H9 (cell line): ENCODE data around the gene C14orf39. TPM values are rescaled to one million over a fixed set of nuclear protein-coding genes. Genes with fewer than 3 reads are reported as not detected.

ENCODE experiments used
- DNase-seq: peaks from one replicate; pipeline ENCODE4 v3.0.0-alpha.2; 2017
- H2AFZ ChIP-seq: one replicate; pipeline ENCODE4 v1.6.1; 2013; ENCODE audit warnings: mild to moderate bottlenecking, low read length, control low read depth, moderate library complexity
- H2AK5ac ChIP-seq: 2 replicates; pipeline ENCODE4 v1.6.1; 2013; ENCODE audit warnings: low read length, control low read depth, mixed read lengths; ENCODE audit not compliant: insufficient read length
- H2BK120ac ChIP-seq: one replicate; pipeline ENCODE4 v1.6.1; 2013; ENCODE audit warnings: low read depth, mild to moderate bottlenecking, low read length, control low read depth, inconsistent platforms; ENCODE audit not compliant: poor library complexity, severe bottlenecking
- H2BK12ac ChIP-seq: 2 replicates; pipeline ENCODE4 v1.6.1; 2013; ENCODE audit warnings: low read length, control low read depth, mixed read lengths, low read depth; ENCODE audit not compliant: insufficient read length
- H2BK15ac ChIP-seq: 2 replicates; pipeline ENCODE4 v1.6.1; 2013; ENCODE audit warnings: low read depth, low read length, control low read depth
- H2BK20ac ChIP-seq: one replicate; pipeline ENCODE4 v1.6.1; 2013; ENCODE audit warnings: low read depth, mild to moderate bottlenecking, low read length, control low read depth, inconsistent platforms; ENCODE audit not compliant: poor library complexity, severe bottlenecking
- H2BK5ac ChIP-seq: 2 replicates; pipeline ENCODE4 v1.6.1; 2013; ENCODE audit warnings: low read length, control low read depth, mixed read lengths; ENCODE audit not compliant: insufficient read length
- H3K14ac ChIP-seq: 2 replicates; pipeline ENCODE4 v1.6.1; 2013; ENCODE audit warnings: low read length, control low read depth; ENCODE audit not compliant: insufficient read depth
- H3K18ac ChIP-seq: 2 replicates; pipeline ENCODE4 v1.6.1; 2013; ENCODE audit warnings: low read depth, mild to moderate bottlenecking, mixed read lengths, low read length, control low read depth; ENCODE audit not compliant: insufficient read length
- H3K23ac ChIP-seq: 2 replicates; pipeline ENCODE4 v1.6.1; 2013; ENCODE audit warnings: low read length, control low read depth, mixed read lengths, low read depth; ENCODE audit not compliant: insufficient read length
- H3K23me2 ChIP-seq: 2 replicates; pipeline ENCODE4 v1.6.1; 2013; ENCODE audit warnings: low read depth, mild to moderate bottlenecking, mixed read lengths, low read length, control low read depth; ENCODE audit not compliant: insufficient read length, poor library complexity, severe bottlenecking
- H3K27ac ChIP-seq: 2 replicates; pipeline ENCODE4 v1.5.1; 2013; ENCODE audit warnings: low read length, control low read depth, mixed read lengths, low read depth; ENCODE audit not compliant: insufficient read length
- H3K27me3 ChIP-seq: 2 replicates; pipeline ENCODE4 v1.6.1; 2013; ENCODE audit warnings: low read length, control low read depth, inconsistent platforms; ENCODE audit not compliant: insufficient read depth
- H3K4ac ChIP-seq: 2 replicates; pipeline ENCODE4 v1.6.1; 2013; ENCODE audit warnings: low read depth, mild to moderate bottlenecking, control low read depth, inconsistent platforms, low read length, moderate library complexity
- H3K4me1 ChIP-seq: 2 replicates; pipeline ENCODE4 v1.6.1; 2013; ENCODE audit warnings: low read length, control low read depth, inconsistent platforms; ENCODE audit not compliant: insufficient read depth
- H3K4me2 ChIP-seq: 2 replicates; pipeline ENCODE4 v1.6.1; 2013; ENCODE audit warnings: low read length, control low read depth, mixed read lengths; ENCODE audit not compliant: insufficient read length, insufficient read depth
- H3K56ac ChIP-seq: 2 replicates; pipeline ENCODE4 v1.6.1; 2013; ENCODE audit warnings: low read depth, mild to moderate bottlenecking, mixed read lengths, low read length, control low read depth; ENCODE audit not compliant: insufficient read length
- H3K79me1 ChIP-seq: 2 replicates; pipeline ENCODE4 v1.6.1; 2013; ENCODE audit warnings: low read depth, mild to moderate bottlenecking, moderate library complexity, low read length, control low read depth, inconsistent platforms; ENCODE audit not compliant: insufficient read depth, poor library complexity, severe bottlenecking
- H3K79me2 ChIP-seq: 2 replicates; pipeline ENCODE4 v1.6.1; 2013; ENCODE audit warnings: low read length, control low read depth, inconsistent platforms; ENCODE audit not compliant: insufficient read depth
- H3K9ac ChIP-seq: 2 replicates; pipeline ENCODE4 v1.6.1; 2013; ENCODE audit warnings: low read length, control low read depth, mixed read lengths; ENCODE audit not compliant: insufficient read length; ENCODE audit errors: extremely low read depth
- H3K9me3 ChIP-seq: one replicate; pipeline ENCODE4 v1.6.1; 2013; ENCODE audit warnings: low read depth, low read length, inconsistent platforms; ENCODE audit not compliant: control insufficient read depth
- H3T11ph ChIP-seq: one replicate; pipeline ENCODE4 v1.6.1; 2013; ENCODE audit warnings: mild to moderate bottlenecking, low read length, control low read depth, inconsistent platforms
- H4K20me1 ChIP-seq: one replicate; pipeline ENCODE4 v1.6.1; 2013; ENCODE audit not compliant: control insufficient read depth, insufficient read length, insufficient read depth
- H4K5ac ChIP-seq: 2 replicates; pipeline ENCODE4 v1.6.1; 2013; ENCODE audit warnings: low read depth, mild to moderate bottlenecking, mixed read lengths, low read length, control low read depth; ENCODE audit not compliant: insufficient read length
- H4K8ac ChIP-seq: replicated peaks from 2 replicates; pipeline ENCODE4 v1.6.1; 2013; ENCODE audit warnings: low read length, control low read depth, mixed read lengths, low read depth; ENCODE audit not compliant: insufficient read length
- H4K91ac ChIP-seq: 2 replicates; pipeline ENCODE4 v1.6.1; 2013; ENCODE audit warnings: low read depth, mild to moderate bottlenecking, moderate library complexity, mixed read lengths, low read length, control low read depth; ENCODE audit not compliant: insufficient read length
- H3K27ac Mint-ChIP-seq, 3 experiments: 2 replicates in 2 of 3; 3 replicates in 1 of 3; pipeline ENCODE4 v1.8.0; 2020 to 2021; ENCODE audit warnings: mixed read lengths in 3 of 3, mild to moderate bottlenecking in 1 of 3, moderate library complexity in 1 of 3
- H3K27me3 Mint-ChIP-seq: 2 replicates; pipeline ENCODE4 v1.8.0; 2021; ENCODE audit warnings: low read depth, mild to moderate bottlenecking, moderate library complexity, mixed read lengths
- H3K36me3 Mint-ChIP-seq, 3 experiments: 2 replicates in 2 of 3; 3 replicates in 1 of 3; pipeline ENCODE4 v1.8.0; 2020 to 2021; ENCODE audit warnings: low read depth in 3 of 3, mixed read lengths in 3 of 3; ENCODE audit not compliant: insufficient read depth in 1 of 3
- H3K4me1 Mint-ChIP-seq, 2 experiments: 2 replicates each; pipeline ENCODE4 v1.8.0; 2020; ENCODE audit warnings: mixed read lengths in 2 of 2
- H3K4me3 Mint-ChIP-seq, 2 experiments: 2 replicates in 1 of 2; 3 replicates in 1 of 2; pipeline ENCODE4 v1.8.0; 2020 to 2021; ENCODE audit warnings: mild to moderate bottlenecking in 2 of 2, mixed read lengths in 2 of 2, moderate library complexity in 1 of 2
- H3K9me3 Mint-ChIP-seq, 2 experiments: 2 replicates in 1 of 2; 3 replicates in 1 of 2; pipeline ENCODE4 v1.8.0; 2020; ENCODE audit warnings: mild to moderate bottlenecking in 2 of 2, mixed read lengths in 2 of 2, moderate library complexity in 1 of 2
- CTCF ChIP-seq: fragments of 200-600 bp; sonication (generic); conservative IDR thresholded peaks from 3 replicates; pipeline ENCODE4 v1.8.0; 2021; ENCODE audit warnings: antibody characterized with exemption, mild to moderate bottlenecking
- WGBS: extraction: QIAGEN DNeasy Blood & Tissue Kit; methylation state at CpG from one replicate; pipeline ENCODE4 v1.1.7; 2013; ENCODE audit warnings: missing lambda C conversion rate, low lambda C conversion rate, mixed read lengths; ENCODE audit not compliant: insufficient read length; ENCODE audit errors: extremely low coverage; 5-methylcytosine and 5-hydroxymethylcytosine counted together
- long read RNA-seq: library from polyadenylated mRNA; unstranded; transcript quantifications from one replicate; pipeline ENCODE4 v2.0.0, GENCODE V29; 2020
- total RNA-seq: library from RNA; stranded (reverse); gene quantifications from 2 replicates; pipeline ENCODE4 v1.2.1, GENCODE V29; 2021

C14orf39 gene
- 1.1 and 1.8 TPM in 2 replicates for total RNA-seq
- long read RNA-seq = 0 reads

GRCh38 chr14:60485598-60486251, at the start of gene C14orf39:
Gene C14orf39, minus strand, starts transcription at chr14:60486063. Its CDS starts 985 bp downstream, at chr14:60485078.
- H3K4me3 Mint-ChIP-seq = peak within 1 kb of the TSS; percentile 68 to 86
- Histone ChIP-seq H2BK20ac (no peak within 1 kb of the TSS), H3K23me2 (peaks cover 8% of the 10 kb centered on the region), H4K20me1 (no peaks in the 10 kb centered on the region), H3T11ph (no peak within 1 kb of the TSS), H3K79me1 (no peaks in the 10 kb centered on the region), H3K4me1 (no peaks in the 10 kb centered on the region), H3K9ac (peak within 1 kb of the TSS; percentile 1), H3K27ac (no peak within 1 kb of the TSS), H3K23ac (no peak within 1 kb of the TSS), H3K79me2 (no peaks in the 10 kb centered on the region), H3K14ac (peak within 1 kb of the TSS; percentile 63; the same call in 1 of the 2 replicates), H2BK12ac (no peak within 1 kb of the TSS), H4K91ac (no peak within 1 kb of the TSS), H3K4me2 (peak within 1 kb of the TSS; percentile 67), H2BK15ac (no peak within 1 kb of the TSS), H2AFZ (peak within 1 kb of the TSS; percentile 36), H3K18ac (peak within 1 kb of the TSS; percentile 39), H2BK5ac (no peak within 1 kb of the TSS), H3K4ac (no peak within 1 kb of the TSS), H3K9me3 (no peaks in the 10 kb centered on the region), H3K56ac (no peak within 1 kb of the TSS), H4K5ac (no peak within 1 kb of the TSS), H3K27me3 (no peaks in the 10 kb centered on the region; the same call in 1 of the 2 replicates), H4K8ac (no peak within 1 kb of the TSS), H2AK5ac (no peak within 1 kb of the TSS), H2BK120ac (no peak within 1 kb of the TSS)
- peak; percentile 71 for DNase-seq
- peaks cover 2% of the 10 kb centered on the region in 2 experiments; a peak in 4 of 5 replicates for H3K9me3 Mint-ChIP-seq
- peak within 1 kb of the TSS in 1 of 3 experiments; percentile 75; a peak in 1 of 7 replicates for H3K27ac Mint-ChIP-seq
- H3K4me1 Mint-ChIP-seq = no peaks in the 10 kb centered on the region
- no peak for TF ChIP-seq CTCF
- peaks cover 11% of the 10 kb centered on the region for H3K27me3 Mint-ChIP-seq
- peaks cover 0 to 2% (median 0%) of the 10 kb centered on the region in 3 experiments; a peak in 1 of 7 replicates for H3K36me3 Mint-ChIP-seq
- no CpG with 5 or more reads among the region's 57 CpGs for WGBS
